Trophoblast cell (in vitro differentiated cells and primary cell): Measurements from ENCODE around the gene EML4.

ENCODE experiments used
- DNase-seq, 2 donors: peaks; one replicate each; pipeline ENCODE4 v3.0.0-alpha.2; 2016
- H2AFZ ChIP-seq: 2 replicates; pipeline ENCODE4 v1.6.1; 2013; ENCODE audit warnings: low read length, moderate library complexity, mild to moderate bottlenecking; ENCODE audit not compliant: insufficient read depth, poor library complexity
- H2AK5ac ChIP-seq: 2 replicates; pipeline ENCODE4 v1.6.1; 2013; ENCODE audit warnings: mild to moderate bottlenecking, low read length
- H2BK120ac ChIP-seq: 2 replicates; pipeline ENCODE4 v1.6.1; 2013; ENCODE audit warnings: low read length, mild to moderate bottlenecking, moderate library complexity; ENCODE audit not compliant: insufficient read depth, poor library complexity
- H2BK12ac ChIP-seq: 2 replicates; pipeline ENCODE4 v1.6.1; 2013; ENCODE audit warnings: mild to moderate bottlenecking, low read length, moderate library complexity
- H2BK5ac ChIP-seq: 2 replicates; pipeline ENCODE4 v1.6.1; 2013; ENCODE audit warnings: low read length, low read depth, moderate library complexity, mild to moderate bottlenecking; ENCODE audit not compliant: poor library complexity
- H3K14ac ChIP-seq: 2 replicates; pipeline ENCODE4 v1.6.1; 2013; ENCODE audit warnings: mild to moderate bottlenecking, low read length
- H3K18ac ChIP-seq: 2 replicates; pipeline ENCODE4 v1.6.1; 2013; ENCODE audit warnings: mild to moderate bottlenecking, low read length
- H3K23ac ChIP-seq: 2 replicates; pipeline ENCODE4 v1.6.1; 2013; ENCODE audit warnings: low read length
- H3K27ac ChIP-seq: 2 replicates; pipeline ENCODE4 v1.5.1; 2013; ENCODE audit warnings: low read depth, mild to moderate bottlenecking, inconsistent platforms, low read length, moderate library complexity
- H3K27me3 ChIP-seq: 2 replicates; pipeline ENCODE4 v1.6.1; 2013; ENCODE audit warnings: inconsistent platforms, mild to moderate bottlenecking, low read length, moderate library complexity; ENCODE audit not compliant: insufficient read depth
- H3K36me3 ChIP-seq, 2 experiments: 1 replicate in 1 of 2; 2 replicates in 1 of 2; pipeline ENCODE4 v1.6.1; 2013; ENCODE audit warnings: low read length in 2 of 2, mild to moderate bottlenecking in 2 of 2, moderate library complexity in 1 of 2; ENCODE audit not compliant: insufficient read depth in 2 of 2, control insufficient read depth in 1 of 2
- H3K4ac ChIP-seq: 2 replicates; pipeline ENCODE4 v1.6.1; 2013; ENCODE audit warnings: low read depth, mild to moderate bottlenecking, low read length, moderate library complexity
- H3K4me1 ChIP-seq, 2 experiments: 1 replicate in 1 of 2; 2 replicates in 1 of 2; pipeline ENCODE4 v1.6.1; 2013; ENCODE audit warnings: low read length in 2 of 2, mild to moderate bottlenecking in 2 of 2, moderate library complexity in 1 of 2; ENCODE audit not compliant: insufficient read depth in 2 of 2, control insufficient read depth in 1 of 2
- H3K4me2 ChIP-seq: 2 replicates; pipeline ENCODE4 v1.6.1; 2013; ENCODE audit warnings: inconsistent platforms, mild to moderate bottlenecking, low read length, moderate library complexity
- H3K4me3 ChIP-seq: 2 replicates; pipeline ENCODE4 v1.5.1; 2013; ENCODE audit warnings: mild to moderate bottlenecking, low read depth, low read length, inconsistent platforms
- H3K79me1 ChIP-seq: one replicate; pipeline ENCODE4 v1.6.1; 2013; ENCODE audit warnings: low read length
- H3K79me2 ChIP-seq: 2 replicates; pipeline ENCODE4 v1.6.1; 2013; ENCODE audit warnings: low read length, mild to moderate bottlenecking; ENCODE audit not compliant: control insufficient read depth, insufficient read depth, poor library complexity
- H3K9ac ChIP-seq: 2 replicates; pipeline ENCODE4 v1.6.1; 2013; ENCODE audit warnings: mild to moderate bottlenecking, low read length
- H3K9me3 ChIP-seq: 2 replicates; pipeline ENCODE4 v1.6.1; 2013; ENCODE audit warnings: low read depth, mild to moderate bottlenecking, control low read depth, inconsistent platforms, low read length; ENCODE audit not compliant: insufficient read depth
- H4K12ac ChIP-seq: 2 replicates; pipeline ENCODE4 v1.6.1; 2013; ENCODE audit warnings: low read depth, mild to moderate bottlenecking, low read length, moderate library complexity
- H4K8ac ChIP-seq: 2 replicates; pipeline ENCODE4 v1.6.1; 2013; ENCODE audit warnings: low read depth, mild to moderate bottlenecking, low read length, moderate library complexity
- H4K91ac ChIP-seq: one replicate; pipeline ENCODE4 v1.6.1; 2013; ENCODE audit warnings: low read depth, mild to moderate bottlenecking, low read length, moderate library complexity
- WGBS: extraction: QIAGEN DNeasy Blood & Tissue Kit; methylation state at CpG from one replicate; pipeline ENCODE4 v1.1.7; 2013; ENCODE audit warnings: missing lambda C conversion rate; ENCODE audit not compliant: insufficient read length, insufficient coverage; ENCODE audit errors: extremely low coverage; 5-methylcytosine and 5-hydroxymethylcytosine counted together

Gene EML4

GRCh38 chr2:42369532-42370229 lies 200.5 kb downstream of the EML4 start:
- H2AK5ac ChIP-seq, result no peak overlapping the region
- H3K14ac ChIP-seq, result no peak overlapping the region
- DNase-seq, result no peak
- H3K27ac ChIP-seq, result no peak overlapping the region
- peaks cover 3 to 9% of the 10 kb centered on the region in 2 experiments for H3K4me1 ChIP-seq
- H3K36me3 ChIP-seq, result no peaks in the 10 kb centered on the region
- H3K9me3 ChIP-seq, result no peaks in the 10 kb centered on the region
- H2BK120ac ChIP-seq, result no peak overlapping the region
- H3K79me1 ChIP-seq, result no peaks in the 10 kb centered on the region
- no peak overlapping the region for H3K4me2 ChIP-seq
- H3K27me3 ChIP-seq, result no peaks in the 10 kb centered on the region
- no peak overlapping the region for H3K18ac ChIP-seq
- no peaks in the 10 kb centered on the region for H3K79me2 ChIP-seq
- H4K12ac ChIP-seq, result no peak overlapping the region
- H2BK5ac ChIP-seq, result no peak overlapping the region
- H3K9ac ChIP-seq, result no peak overlapping the region
- no peak overlapping the region for H3K4me3 ChIP-seq
- WGBS, result no CpG with 5 or more reads among the region's 5 CpGs
- H3K23ac ChIP-seq, result no peak overlapping the region
- H4K8ac ChIP-seq, result no peak overlapping the region
- H4K91ac ChIP-seq, result no peak overlapping the region
- no peak overlapping the region for H2BK12ac ChIP-seq
- H3K4ac ChIP-seq, result no peak overlapping the region
- no peak overlapping the region for H2AFZ ChIP-seq

GRCh38 chr2:42371611-42372473 lies 202.7 kb downstream of the EML4 start:
- H4K91ac ChIP-seq, result no peak overlapping the region
- no peaks in the 10 kb centered on the region for H3K79me2 ChIP-seq
- no peak overlapping the region for H3K18ac ChIP-seq
- no peak overlapping the region for H4K12ac ChIP-seq
- H3K4me3 ChIP-seq, result no peak overlapping the region
- DNase-seq, result no peak
- H3K23ac ChIP-seq, result no peak overlapping the region
- H2AK5ac ChIP-seq, result no peak overlapping the region
- H2BK5ac ChIP-seq, result no peak overlapping the region
- peak overlapping the region; percentile 30 for H2BK120ac ChIP-seq
- H3K27ac ChIP-seq, result no peak overlapping the region
- no peaks in the 10 kb centered on the region for H3K27me3 ChIP-seq
- H3K4ac ChIP-seq, result no peak overlapping the region
- H3K36me3 ChIP-seq, result no peaks in the 10 kb centered on the region
- peaks cover 1% of the 10 kb centered on the region for H3K9me3 ChIP-seq
- no peak overlapping the region for H4K8ac ChIP-seq
- peak overlapping the region; percentile 43 for H2BK12ac ChIP-seq
- peaks cover 3 to 9% of the 10 kb centered on the region in 2 experiments for H3K4me1 ChIP-seq
- no peak overlapping the region for H3K14ac ChIP-seq
- WGBS, result no CpG with 5 or more reads among the region's 11 CpGs
- H3K4me2 ChIP-seq, result no peak overlapping the region
- H2AFZ ChIP-seq, result peak overlapping the region; percentile 25
- H3K79me1 ChIP-seq, result no peaks in the 10 kb centered on the region
- H3K9ac ChIP-seq, result no peak overlapping the region

- no peak overlapping the region for H4K91ac ChIP-seq
- H3K9ac ChIP-seq, result no peak overlapping the region
- H3K9me3 ChIP-seq, result peaks cover 1% of the 10 kb centered on the region
- no peak overlapping the region for H2BK5ac ChIP-seq
- H3K4me3 ChIP-seq, result no peak overlapping the region
- no peak overlapping the region for H2BK120ac ChIP-seq
- no peak overlapping the region for H3K4me2 ChIP-seq
- no peak overlapping the region for H3K23ac ChIP-seq
- no peak overlapping the region for H2BK12ac ChIP-seq
- H3K4me1 ChIP-seq, result peaks cover 3 to 9% of the 10 kb centered on the region in 2 experiments
- no peaks in the 10 kb centered on the region for H3K79me2 ChIP-seq
- H4K8ac ChIP-seq, result no peak overlapping the region
- no peak overlapping the region for H3K14ac ChIP-seq
- DNase-seq, result peak; percentile 29 to 65
- H2AK5ac ChIP-seq, result no peak overlapping the region
- no peaks in the 10 kb centered on the region for H3K36me3 ChIP-seq
- no peak overlapping the region for H4K12ac ChIP-seq
- no peaks in the 10 kb centered on the region for H3K79me1 ChIP-seq
- no peaks in the 10 kb centered on the region for H3K27me3 ChIP-seq
- H3K27ac ChIP-seq, result no peak overlapping the region
- no peak overlapping the region for H2AFZ ChIP-seq
- H3K4ac ChIP-seq, result no peak overlapping the region
- H3K18ac ChIP-seq, result no peak overlapping the region
- no CpG with 5 or more reads among the region's 3 CpGs for WGBS
These were observed 203.5 kb downstream of the EML4 start for GRCh38 chr2:42372474-42373200.

- Histone ChIP-seq H3K27me3 (no peaks in the 10 kb centered on the region), H2AFZ (no peak overlapping the region), H2BK12ac (no peak overlapping the region), H3K79me1 (no peaks in the 10 kb centered on the region), H3K4me3 (no peak overlapping the region), H3K23ac (no peak overlapping the region), H2AK5ac (no peak overlapping the region), H3K27ac (no peak overlapping the region), H4K12ac (no peak overlapping the region), H2BK5ac (no peak overlapping the region), H3K9me3 (peaks cover 1% of the 10 kb centered on the region), H3K4me2 (no peak overlapping the region), H4K91ac (no peak overlapping the region), H3K18ac (no peak overlapping the region), H4K8ac (no peak overlapping the region), H3K4ac (no peak overlapping the region), H3K14ac (no peak overlapping the region), H3K9ac (no peak overlapping the region), H3K79me2 (no peaks in the 10 kb centered on the region), H3K4me1 (peaks cover 2 to 5% of the 10 kb centered on the region in 2 experiments), H3K36me3 (no peaks in the 10 kb centered on the region), H2BK120ac (no peak overlapping the region)
- no CpG with 5 or more reads among the region's 7 CpGs for WGBS
- DNase-seq, result no peak
These were observed 207.6 kb downstream of the EML4 start for GRCh38 chr2:42376758-42377157.
